ENCODE measurements around the gene SRGAP3.

The SRGAP3 gene

DNA sequence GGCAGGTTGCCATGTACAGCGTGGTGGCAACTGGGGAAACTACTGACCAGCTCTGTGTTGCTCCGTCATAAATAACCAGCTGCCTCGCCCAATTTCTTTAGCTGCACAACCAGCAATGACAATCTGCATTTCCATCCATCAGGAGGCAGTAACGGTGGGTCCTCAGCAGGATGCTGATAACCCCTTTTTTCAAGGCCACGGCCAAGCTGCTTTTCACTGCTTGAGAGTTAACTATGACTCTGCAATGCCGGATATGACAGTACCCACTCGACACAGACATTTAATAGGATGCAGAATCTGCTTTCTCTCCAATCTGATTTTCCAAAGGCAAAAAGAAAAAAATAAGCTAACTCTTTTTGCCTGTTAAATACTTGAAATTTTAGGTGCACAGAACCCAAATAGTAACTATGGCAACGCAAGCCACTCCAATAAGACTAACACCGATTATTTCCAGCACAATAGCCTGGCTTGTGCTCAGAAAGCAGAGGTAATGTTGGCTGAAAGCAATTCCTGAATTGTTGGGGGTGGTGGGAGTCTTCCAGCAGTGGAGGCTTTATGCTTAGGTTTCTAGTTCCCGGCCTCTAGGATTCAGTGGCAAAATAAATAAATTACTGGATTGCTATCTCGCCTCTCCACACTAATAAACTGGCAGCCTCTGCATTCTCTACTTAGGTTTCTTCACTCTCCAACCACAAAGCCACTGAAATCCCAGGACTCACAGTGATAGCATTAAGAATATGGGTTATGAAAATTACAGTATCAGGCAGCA lies 31.2 kb upstream of the SRGAP3 start:
- no peaks in the 10 kb centered on the region for H3K27me3 ChIP-seq (ENCODE audit: control insufficient read depth in 5 of 5, insufficient read depth in 4 of 5, low read length in 5 of 5)
- no peak overlapping the region for H3K4me3 ChIP-seq (ENCODE audit: low read depth in 1 of 5, low read length in 5 of 5)
- no peaks in the 10 kb centered on the region for H3K4me1 ChIP-seq (ENCODE audit: control insufficient read depth in 5 of 5, insufficient read depth in 5 of 5, low read length in 5 of 5)
- no peak overlapping the region for H3K9ac ChIP-seq (ENCODE audit: low read length in 5 of 5)
- H3K36me3 ChIP-seq (ENCODE audit: control insufficient read depth in 5 of 5, insufficient read depth in 5 of 5, low read length in 5 of 5) = no peaks in the 10 kb centered on the region
- H3K9me3 ChIP-seq (ENCODE audit: control insufficient read depth in 5 of 5, low read length in 5 of 5) = no peaks in the 10 kb centered on the region
- no peak overlapping the region for H3K27ac ChIP-seq (ENCODE audit: low read depth, low read length)

DNA sequence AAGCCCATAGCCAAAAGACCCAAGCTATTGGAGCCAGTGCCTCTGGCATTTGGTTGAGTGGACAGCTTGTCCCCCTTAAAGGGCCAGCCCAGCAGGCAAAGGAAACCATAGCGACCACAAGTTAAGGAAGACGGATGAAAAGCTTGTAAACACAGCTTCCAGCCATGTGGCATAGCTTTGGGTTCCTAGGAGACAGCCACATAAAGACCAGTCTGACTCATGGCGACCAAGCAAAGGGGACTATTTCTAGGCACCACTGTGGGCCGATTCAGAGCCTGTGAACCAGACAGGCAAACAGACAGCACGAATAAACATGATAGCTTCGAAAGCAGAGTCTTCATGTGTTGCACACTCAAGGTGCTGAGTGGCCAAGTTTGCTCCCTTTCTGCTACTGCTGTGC lies 30.5 kb upstream of the SRGAP3 start:
- H3K9ac ChIP-seq (ENCODE audit: low read length in 5 of 5) = no peak overlapping the region
- H3K27ac ChIP-seq (ENCODE audit: low read depth, low read length) = no peak overlapping the region
- H3K36me3 ChIP-seq (ENCODE audit: control insufficient read depth in 5 of 5, insufficient read depth in 5 of 5, low read length in 5 of 5) = no peaks in the 10 kb centered on the region
- no peaks in the 10 kb centered on the region for H3K27me3 ChIP-seq (ENCODE audit: control insufficient read depth in 5 of 5, insufficient read depth in 4 of 5, low read length in 5 of 5)
- no peak overlapping the region for H3K4me3 ChIP-seq (ENCODE audit: low read depth in 1 of 5, low read length in 5 of 5)
- H3K9me3 ChIP-seq (ENCODE audit: control insufficient read depth in 5 of 5, low read length in 5 of 5) = no peaks in the 10 kb centered on the region
- H3K4me1 ChIP-seq (ENCODE audit: control insufficient read depth in 5 of 5, insufficient read depth in 5 of 5, low read length in 5 of 5) = no peaks in the 10 kb centered on the region

DNA sequence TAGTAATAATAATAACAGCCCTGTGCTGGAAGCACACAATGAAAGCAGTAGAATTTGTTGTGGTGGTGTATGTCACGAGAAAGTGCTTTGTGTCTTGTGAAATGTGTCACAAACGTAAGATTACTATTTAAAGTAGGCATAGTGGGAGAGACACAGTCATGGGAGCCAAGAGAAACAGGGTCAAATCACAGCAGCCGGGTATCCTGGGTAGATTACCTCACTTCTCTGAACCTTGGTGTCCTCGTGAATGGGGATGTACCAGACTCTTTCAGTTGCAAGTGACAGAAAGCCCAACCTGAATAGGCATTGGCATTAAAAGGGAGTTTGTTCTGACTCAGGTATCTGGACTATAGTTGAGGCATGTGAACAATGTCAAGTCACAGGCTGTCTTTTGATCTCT lies 29.1 kb upstream of the SRGAP3 start:
- Histone ChIP-seq H3K9ac (ENCODE audit: low read length in 5 of 5) (no peak overlapping the region), H3K27me3 (ENCODE audit: control insufficient read depth in 5 of 5, insufficient read depth in 4 of 5, low read length in 5 of 5) (no peaks in the 10 kb centered on the region), H3K36me3 (ENCODE audit: control insufficient read depth in 5 of 5, insufficient read depth in 5 of 5, low read length in 5 of 5) (no peaks in the 10 kb centered on the region), H3K27ac (ENCODE audit: low read depth, low read length) (no peak overlapping the region), H3K9me3 (ENCODE audit: control insufficient read depth in 5 of 5, low read length in 5 of 5) (no peaks in the 10 kb centered on the region), H3K4me3 (ENCODE audit: low read depth in 1 of 5, low read length in 5 of 5) (no peak overlapping the region), H3K4me1 (ENCODE audit: control insufficient read depth in 5 of 5, insufficient read depth in 5 of 5, low read length in 5 of 5) (no peaks in the 10 kb centered on the region)

DNA sequence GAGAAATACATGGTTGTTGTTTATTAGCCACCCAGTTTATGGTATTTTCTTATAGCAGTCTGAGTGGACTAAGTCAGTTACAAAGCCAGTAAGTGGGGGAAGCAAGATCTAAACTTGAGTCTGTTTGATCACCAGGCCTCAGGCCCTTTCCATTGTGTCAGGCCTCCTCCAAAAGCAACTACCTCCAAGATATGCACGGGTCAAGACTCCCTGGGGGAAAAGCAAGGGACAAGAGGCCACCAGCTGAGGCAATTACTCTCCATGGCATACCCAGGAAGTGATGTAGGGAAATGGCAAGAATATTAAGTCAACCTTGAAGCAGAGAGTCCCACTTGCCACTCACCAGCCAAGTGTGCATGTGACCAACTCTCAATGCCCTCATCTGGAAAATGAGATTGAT lies 28.6 kb upstream of the SRGAP3 start:
- Histone ChIP-seq H3K27ac (ENCODE audit: low read depth, low read length) (no peak overlapping the region), H3K4me3 (ENCODE audit: low read depth in 1 of 5, low read length in 5 of 5) (no peak overlapping the region), H3K9ac (ENCODE audit: low read length in 5 of 5) (no peak overlapping the region), H3K4me1 (ENCODE audit: control insufficient read depth in 5 of 5, insufficient read depth in 5 of 5, low read length in 5 of 5) (no peaks in the 10 kb centered on the region), H3K36me3 (ENCODE audit: control insufficient read depth in 5 of 5, insufficient read depth in 5 of 5, low read length in 5 of 5) (no peaks in the 10 kb centered on the region), H3K27me3 (ENCODE audit: control insufficient read depth in 5 of 5, insufficient read depth in 4 of 5, low read length in 5 of 5) (no peaks in the 10 kb centered on the region), H3K9me3 (ENCODE audit: control insufficient read depth in 5 of 5, low read length in 5 of 5) (no peaks in the 10 kb centered on the region)

DNA sequence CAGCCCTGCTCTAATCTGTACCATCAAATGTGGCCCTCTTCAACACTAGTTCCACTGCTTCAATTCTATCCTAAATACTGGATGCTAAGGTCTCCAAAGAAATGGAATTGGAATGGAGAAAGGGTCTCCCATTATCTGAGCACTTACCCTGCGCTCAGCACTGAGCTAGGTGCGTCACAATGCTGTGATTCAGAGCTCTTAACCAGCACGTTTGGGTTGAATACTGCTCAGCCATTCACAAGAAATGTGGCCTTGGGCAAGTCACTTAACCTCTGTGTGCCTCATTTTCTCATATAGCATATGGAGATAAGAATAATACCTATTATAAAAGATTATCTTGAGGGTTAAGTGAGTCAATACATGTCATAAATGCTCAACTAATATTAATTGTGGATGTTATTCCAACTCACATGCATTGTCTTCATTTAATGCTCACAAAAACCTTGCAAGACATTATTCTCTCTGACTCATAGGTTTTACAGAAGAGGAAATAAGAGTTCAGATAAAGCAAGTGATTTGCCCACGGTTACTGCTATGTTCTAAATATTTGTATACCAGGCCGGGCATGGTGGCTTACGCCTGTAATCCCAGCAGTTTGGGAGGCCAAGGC lies 27.4 kb upstream of the SRGAP3 start:
- no peaks in the 10 kb centered on the region for H3K9me3 ChIP-seq (ENCODE audit: control insufficient read depth in 5 of 5, low read length in 5 of 5)
- H3K4me1 ChIP-seq (ENCODE audit: control insufficient read depth in 5 of 5, insufficient read depth in 5 of 5, low read length in 5 of 5) = no peaks in the 10 kb centered on the region

DNA sequence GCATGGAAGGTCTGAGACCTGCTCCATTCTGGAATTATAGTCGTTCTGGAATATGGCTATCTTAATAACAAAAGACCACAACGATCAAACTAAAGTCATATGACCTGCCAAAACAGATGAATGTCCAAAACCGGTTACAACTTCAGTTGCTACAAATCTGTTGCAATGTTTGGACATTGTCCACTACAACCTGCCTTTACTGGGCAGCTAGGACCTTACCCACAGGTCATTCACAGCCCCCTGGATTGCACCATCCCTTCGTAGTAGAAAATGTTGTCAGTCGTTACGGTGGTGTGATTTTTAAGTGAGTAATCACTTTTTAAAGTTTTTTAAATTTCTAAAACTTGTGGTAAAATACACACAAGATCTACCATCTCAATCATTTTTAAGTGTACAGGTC lies 22.5 kb upstream of the SRGAP3 start:
- no peaks in the 10 kb centered on the region for H3K9me3 ChIP-seq (ENCODE audit: control insufficient read depth in 5 of 5, low read length in 5 of 5)
- H3K27ac ChIP-seq (ENCODE audit: low read depth, low read length) = no peak overlapping the region
- H3K9ac ChIP-seq (ENCODE audit: low read length in 5 of 5) = no peak overlapping the region
- no peaks in the 10 kb centered on the region for H3K27me3 ChIP-seq (ENCODE audit: control insufficient read depth in 5 of 5, insufficient read depth in 4 of 5, low read length in 5 of 5)
- no peaks in the 10 kb centered on the region for H3K4me1 ChIP-seq (ENCODE audit: control insufficient read depth in 5 of 5, insufficient read depth in 5 of 5, low read length in 5 of 5)
- H3K4me3 ChIP-seq (ENCODE audit: low read depth in 1 of 5, low read length in 5 of 5) = no peak overlapping the region
- H3K36me3 ChIP-seq (ENCODE audit: control insufficient read depth in 5 of 5, insufficient read depth in 5 of 5, low read length in 5 of 5) = no peaks in the 10 kb centered on the region

More for the DNA sequence above, 27.4 kb upstream of the SRGAP3 start:
- no peak overlapping the region for H3K27ac ChIP-seq (ENCODE audit: low read depth, low read length)
- no peaks in the 10 kb centered on the region for H3K36me3 ChIP-seq (ENCODE audit: control insufficient read depth in 5 of 5, insufficient read depth in 5 of 5, low read length in 5 of 5)
- no peak overlapping the region for H3K4me3 ChIP-seq (ENCODE audit: low read depth in 1 of 5, low read length in 5 of 5)
- H3K27me3 ChIP-seq (ENCODE audit: control insufficient read depth in 5 of 5, insufficient read depth in 4 of 5, low read length in 5 of 5) = no peaks in the 10 kb centered on the region
- H3K9ac ChIP-seq (ENCODE audit: low read length in 5 of 5) = no peak overlapping the region

DNA sequence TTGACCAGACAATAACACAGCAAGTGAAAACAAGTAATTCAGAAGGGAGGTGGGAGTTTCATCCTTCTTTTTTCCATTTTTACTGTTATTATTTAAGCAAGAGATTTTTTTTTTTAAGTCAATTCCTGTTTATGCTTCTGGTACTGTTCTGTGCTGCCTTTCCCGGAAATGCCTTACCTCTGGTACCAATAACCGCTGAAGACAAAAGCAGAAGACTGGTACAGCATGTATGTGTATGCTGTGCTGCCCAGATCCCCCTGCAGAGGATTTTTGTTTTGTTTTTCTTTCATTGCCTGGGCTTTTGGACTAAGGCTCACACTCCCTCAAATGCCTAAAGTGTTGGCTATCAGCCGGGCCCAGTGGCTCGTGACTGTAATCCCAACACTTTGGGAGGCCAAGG lies 21.3 kb upstream of the SRGAP3 start:
- no peak overlapping the region for H3K9ac ChIP-seq (ENCODE audit: low read length in 5 of 5)
- no peaks in the 10 kb centered on the region for H3K36me3 ChIP-seq (ENCODE audit: control insufficient read depth in 5 of 5, insufficient read depth in 5 of 5, low read length in 5 of 5)
- no peaks in the 10 kb centered on the region for H3K4me1 ChIP-seq (ENCODE audit: control insufficient read depth in 5 of 5, insufficient read depth in 5 of 5, low read length in 5 of 5)
- no peak overlapping the region for H3K27ac ChIP-seq (ENCODE audit: low read depth, low read length)
- no peaks in the 10 kb centered on the region for H3K27me3 ChIP-seq (ENCODE audit: control insufficient read depth in 5 of 5, insufficient read depth in 4 of 5, low read length in 5 of 5)
- H3K4me3 ChIP-seq (ENCODE audit: low read depth in 1 of 5, low read length in 5 of 5) = no peak overlapping the region
- no peaks in the 10 kb centered on the region for H3K9me3 ChIP-seq (ENCODE audit: control insufficient read depth in 5 of 5, low read length in 5 of 5)

DNA sequence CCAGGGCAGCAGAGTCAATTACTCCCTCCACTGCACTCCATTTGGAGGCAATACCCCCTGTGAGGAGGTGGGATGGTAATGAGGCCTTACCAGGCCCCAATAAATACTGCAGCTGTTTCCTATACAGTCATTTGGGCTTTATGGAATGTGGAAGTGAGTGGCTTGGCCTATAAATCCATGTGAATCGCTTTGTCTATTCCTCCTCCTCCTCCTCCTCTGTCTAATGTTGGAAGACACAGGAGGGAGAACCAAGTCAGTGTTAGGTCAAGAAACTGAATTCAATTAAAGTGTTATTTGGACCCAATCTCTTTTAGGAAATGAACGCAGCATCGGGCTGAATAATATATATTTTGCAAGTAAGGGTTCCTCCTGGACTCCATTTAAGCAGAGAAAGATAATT lies 17.3 kb upstream of the SRGAP3 start:
- Histone ChIP-seq H3K36me3 (ENCODE audit: control insufficient read depth in 5 of 5, insufficient read depth in 5 of 5, low read length in 5 of 5) (no peaks in the 10 kb centered on the region), H3K9me3 (ENCODE audit: control insufficient read depth in 5 of 5, low read length in 5 of 5) (no peaks in the 10 kb centered on the region), H3K27me3 (ENCODE audit: control insufficient read depth in 5 of 5, insufficient read depth in 4 of 5, low read length in 5 of 5) (no peaks in the 10 kb centered on the region), H3K4me1 (ENCODE audit: control insufficient read depth in 5 of 5, insufficient read depth in 5 of 5, low read length in 5 of 5) (no peaks in the 10 kb centered on the region), H3K9ac (ENCODE audit: low read length in 5 of 5) (no peak overlapping the region), H3K4me3 (ENCODE audit: low read depth in 1 of 5, low read length in 5 of 5) (no peak overlapping the region), H3K27ac (ENCODE audit: low read depth, low read length) (no peak overlapping the region)

DNA sequence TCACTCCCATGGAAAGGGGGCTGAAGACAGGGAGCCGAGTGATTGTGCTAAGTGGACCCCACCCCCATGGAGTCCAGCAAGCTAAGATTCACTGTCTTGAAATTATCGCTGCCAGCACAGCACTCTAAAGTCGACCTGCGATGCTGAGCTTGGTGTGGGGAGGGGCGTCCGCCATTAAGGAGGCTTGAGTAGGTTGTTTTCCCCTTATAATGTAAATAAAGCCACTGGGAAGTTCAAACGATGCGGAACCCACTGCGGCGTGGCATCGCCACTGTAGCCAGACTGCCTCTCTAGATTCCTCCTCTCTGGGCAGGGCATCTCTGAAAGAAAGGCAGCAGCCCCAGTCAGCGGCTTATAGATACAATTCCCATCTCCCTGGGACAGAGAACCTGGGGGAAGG lies 10.9 kb upstream of the SRGAP3 start:
- Histone ChIP-seq H3K4me1 (ENCODE audit: control insufficient read depth in 5 of 5, insufficient read depth in 5 of 5, low read length in 5 of 5) (no peaks in the 10 kb centered on the region), H3K9me3 (ENCODE audit: control insufficient read depth in 5 of 5, low read length in 5 of 5) (peaks cover 4 to 14% (median 4%) of the 10 kb centered on the region in 5 donors), H3K9ac (ENCODE audit: low read length in 5 of 5) (no peak overlapping the region), H3K27me3 (ENCODE audit: control insufficient read depth in 5 of 5, insufficient read depth in 4 of 5, low read length in 5 of 5) (peaks cover 0 to 2% (median 0%) of the 10 kb centered on the region in 5 donors), H3K4me3 (ENCODE audit: low read depth in 1 of 5, low read length in 5 of 5) (no peak overlapping the region), H3K36me3 (ENCODE audit: control insufficient read depth in 5 of 5, insufficient read depth in 5 of 5, low read length in 5 of 5) (no peaks in the 10 kb centered on the region), H3K27ac (ENCODE audit: low read depth, low read length) (no peak overlapping the region)

DNA sequence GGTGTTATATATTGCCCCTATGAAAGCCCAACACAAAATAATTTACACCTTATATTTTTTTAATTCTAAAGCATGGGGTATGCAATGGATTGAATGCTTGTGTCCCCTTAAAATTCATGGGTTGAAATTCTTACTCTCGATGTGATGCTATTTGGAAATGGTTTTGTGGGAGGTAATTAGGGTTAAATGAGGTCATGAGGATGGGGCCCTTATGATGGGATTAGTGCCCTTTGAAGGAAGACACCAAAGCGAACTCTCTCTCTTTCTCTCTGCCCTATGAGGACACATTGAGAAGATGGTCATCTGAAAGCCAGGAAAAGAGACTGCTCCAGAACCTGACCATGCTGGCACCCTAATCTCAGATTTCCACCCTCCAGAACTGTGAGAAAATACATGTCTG lies 7.6 kb upstream of the SRGAP3 start:
- Histone ChIP-seq H3K27me3 (ENCODE audit: control insufficient read depth in 5 of 5, insufficient read depth in 4 of 5, low read length in 5 of 5) (peaks cover 0 to 2% (median 0%) of the 10 kb centered on the region in 5 donors), H3K27ac (ENCODE audit: low read depth, low read length) (no peak overlapping the region), H3K36me3 (ENCODE audit: control insufficient read depth in 5 of 5, insufficient read depth in 5 of 5, low read length in 5 of 5) (no peaks in the 10 kb centered on the region), H3K4me1 (ENCODE audit: control insufficient read depth in 5 of 5, insufficient read depth in 5 of 5, low read length in 5 of 5) (no peaks in the 10 kb centered on the region), H3K9me3 (ENCODE audit: control insufficient read depth in 5 of 5, low read length in 5 of 5) (peaks cover 4 to 14% (median 4%) of the 10 kb centered on the region in 5 donors), H3K9ac (ENCODE audit: low read length in 5 of 5) (no peak overlapping the region), H3K4me3 (ENCODE audit: low read depth in 1 of 5, low read length in 5 of 5) (no peak overlapping the region)
